NCI-H510A treated with DMSO at 0.1 percent for 48 hours (cell line): ENCODE results near the gene PRICKLE1.
"Not testable (repeated sequence)": the region's sequence is repeated elsewhere in the genome, so short reads cannot be mapped to it uniquely, and the experiment has no call there.

Experiments
- DNase-seq: peaks from one replicate; lab custom pipeline; 2025; lab: John Stamatoyannopoulos, UW

PRICKLE1 gene

GRCh38 chr12:42556917-42557316 lies 32.6 kb downstream of the PRICKLE1 start:
- DNase-seq: no peak

GRCh38 chr12:42552822-42553221 lies 36.7 kb downstream of the PRICKLE1 start:
- DNase-seq: no peak

GRCh38 chr12:42550800-42551199 lies 38.7 kb downstream of the PRICKLE1 start:
- DNase-seq: no peak

- DNase-seq: no peak
Observed at GRCh38 chr12:42546709-42547108, 42.8 kb downstream of the PRICKLE1 start.

GRCh38 chr12:42541965-42542364 lies 47.6 kb downstream of the PRICKLE1 start:
- DNase-seq: no peak

GRCh38 chr12:42541308-42541707 lies 48.2 kb downstream of the PRICKLE1 start:
- DNase-seq: not testable (repeated sequence)

GRCh38 chr12:42539696-42540095 lies 49.9 kb downstream of the PRICKLE1 start:
- no peak for DNase-seq

- DNase-seq: no peak
Observed at GRCh38 chr12:42538203-42538602, 51.3 kb downstream of the PRICKLE1 start.

- DNase-seq: no peak
Observed at GRCh38 chr12:42534184-42534838, 55.2 kb downstream of the PRICKLE1 start.

- no peak for DNase-seq
Observed at GRCh38 chr12:42530284-42530683, 59.3 kb downstream of the PRICKLE1 start.

GRCh38 chr12:42525444-42525843 lies 64.1 kb downstream of the PRICKLE1 start:
- no peak for DNase-seq

- no peak for DNase-seq
Observed at GRCh38 chr12:42524716-42525115, 64.8 kb downstream of the PRICKLE1 start.

GRCh38 chr12:42516573-42516972 lies 73.0 kb downstream of the PRICKLE1 start:
- DNase-seq: no peak

GRCh38 chr12:42511656-42512055 lies 77.9 kb downstream of the PRICKLE1 start:
- DNase-seq: no peak

- DNase-seq: no peak
Observed at GRCh38 chr12:42510823-42511222, 78.7 kb downstream of the PRICKLE1 start.

GRCh38 chr12:42508913-42509460 lies 80.6 kb downstream of the PRICKLE1 start:
- no peak for DNase-seq

- DNase-seq: no peak
Observed at GRCh38 chr12:42507565-42507964, 82.0 kb downstream of the PRICKLE1 start.

- DNase-seq: no peak
Observed at GRCh38 chr12:42507081-42507480, 82.5 kb downstream of the PRICKLE1 start.

- DNase-seq: no peak
Observed at GRCh38 chr12:42504049-42504448, 85.5 kb downstream of the PRICKLE1 start.

- no peak for DNase-seq
Observed at GRCh38 chr12:42502682-42503081, 86.9 kb downstream of the PRICKLE1 start.

- no peak for DNase-seq
Observed at GRCh38 chr12:42498549-42499247, 90.8 kb downstream of the PRICKLE1 start.

- DNase-seq: no peak
Observed at GRCh38 chr12:42496886-42497285, 92.7 kb downstream of the PRICKLE1 start.

- DNase-seq: no peak
Observed at GRCh38 chr12:42495244-42495643, 94.3 kb downstream of the PRICKLE1 start.
